Retina (tissue), 1 donor: ENCODE results near the gene ADD2.
A peak's percentile ranks its signal among the peaks of the same experiment; 100 is the strongest.

Source experiments
- DNase-seq: peaks from one replicate; pipeline ENCODE4 v3.0.0-alpha.2; 2016

Gene ADD2

DNA sequence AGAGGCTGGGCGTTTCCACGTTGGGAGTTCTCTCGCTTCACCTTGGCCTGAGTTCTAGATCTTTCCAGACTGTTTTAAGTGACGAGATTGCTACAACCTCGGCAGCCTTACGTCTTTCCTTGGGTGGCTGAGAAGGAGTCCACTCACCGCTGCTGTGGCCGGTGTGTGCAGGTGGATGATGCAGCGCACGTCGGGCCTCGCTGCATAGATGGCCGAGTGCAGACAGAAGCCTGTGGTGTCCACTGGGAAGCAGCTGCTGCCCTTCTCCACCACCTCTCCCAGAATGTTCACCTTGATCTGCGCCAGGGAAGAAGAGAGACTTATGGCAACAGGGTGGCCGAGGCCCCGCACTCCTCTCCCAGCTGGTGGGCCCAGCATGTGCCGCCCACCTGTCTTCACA, 75.7 kb downstream of the ADD2 start:
- DNase-seq, result no peak

DNA sequence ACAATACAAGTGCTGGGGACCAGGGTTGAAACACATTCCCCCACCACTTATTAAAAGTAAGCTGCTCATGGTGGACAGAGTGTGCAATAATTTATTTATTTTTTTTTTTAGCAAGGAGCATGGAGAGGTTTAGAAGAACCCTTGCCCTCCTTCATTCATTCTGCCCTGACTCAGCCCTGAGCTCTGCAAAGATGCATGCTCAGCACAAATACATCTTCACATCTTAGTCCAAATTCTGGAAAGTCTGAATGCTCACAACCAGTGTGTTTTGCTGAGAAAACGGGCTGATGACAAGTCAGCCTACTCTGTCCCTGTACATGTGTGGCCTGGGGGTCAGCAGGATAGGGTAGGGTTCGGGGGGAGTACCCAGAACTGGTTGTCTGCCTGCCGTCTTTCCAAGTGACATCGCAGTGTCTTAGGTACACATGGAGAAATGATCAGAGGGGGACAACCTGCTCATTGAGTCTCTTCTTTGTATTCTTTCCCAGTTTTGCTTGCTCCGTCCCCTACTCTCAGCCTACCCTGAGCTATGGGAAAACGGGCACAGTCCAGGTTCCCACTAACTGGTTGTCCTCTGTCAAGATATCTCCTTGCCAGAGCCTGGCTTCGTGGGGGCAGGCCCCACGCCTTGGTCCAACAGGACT, 76.4 kb downstream of the ADD2 start:
- no peak for DNase-seq

DNA sequence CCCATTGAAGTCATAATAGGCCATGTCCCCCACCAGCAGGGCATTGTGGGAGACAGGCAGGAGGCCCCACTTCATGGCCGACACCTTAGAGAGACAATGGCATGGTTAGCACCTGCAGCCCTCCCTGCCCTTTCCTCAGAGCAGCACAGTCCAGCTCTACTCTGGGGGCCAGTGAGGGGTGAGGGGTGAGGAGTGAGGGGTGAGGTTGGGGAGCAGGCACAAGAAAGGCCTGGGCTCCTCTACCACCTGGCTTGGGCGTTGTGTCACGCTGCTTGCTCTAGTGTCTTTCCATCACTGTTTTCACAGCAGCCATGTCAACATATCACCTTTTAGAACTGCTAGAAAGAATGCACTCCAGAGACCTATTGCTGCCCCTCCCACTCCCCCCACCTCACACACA, 77.2 kb downstream of the ADD2 start:
- no peak for DNase-seq

DNA sequence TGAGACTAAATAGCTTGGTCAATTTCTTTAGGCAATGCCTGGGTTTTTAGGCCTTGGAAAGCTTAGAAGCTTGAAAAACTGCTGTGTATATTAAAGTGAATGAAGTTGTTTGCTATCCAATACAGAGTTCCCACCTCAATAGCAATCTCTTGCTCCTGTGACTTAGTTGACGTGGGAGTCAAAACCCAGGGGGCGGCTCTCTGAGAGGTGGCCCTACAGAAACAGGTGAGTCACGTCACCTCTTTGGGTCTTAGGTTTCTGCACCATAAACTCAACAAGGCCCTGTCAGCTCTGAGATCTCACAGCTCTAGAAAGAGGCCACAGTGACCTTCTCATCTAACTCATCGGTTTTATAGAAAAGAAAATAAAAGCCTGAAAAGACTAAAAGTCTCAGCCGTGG, 79.6 kb downstream of the ADD2 start:
- DNase-seq, result no peak

DNA sequence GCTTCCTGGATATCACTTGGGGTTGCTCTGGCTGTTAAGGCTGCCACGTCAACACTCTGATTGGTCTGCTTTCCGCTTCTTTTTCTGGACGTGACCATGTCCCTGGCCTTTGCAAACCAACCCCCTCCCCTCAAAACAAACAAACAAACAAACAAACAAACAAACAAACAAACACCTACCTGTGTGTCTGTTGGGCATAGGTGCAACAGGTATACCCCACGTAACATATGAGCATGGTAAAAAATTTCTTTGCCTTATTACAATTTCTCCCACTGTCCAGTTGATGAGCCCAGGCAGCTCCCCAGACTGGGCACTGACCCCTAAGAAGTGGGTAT, 80.6 kb downstream of the ADD2 start:
- no peak for DNase-seq

DNA sequence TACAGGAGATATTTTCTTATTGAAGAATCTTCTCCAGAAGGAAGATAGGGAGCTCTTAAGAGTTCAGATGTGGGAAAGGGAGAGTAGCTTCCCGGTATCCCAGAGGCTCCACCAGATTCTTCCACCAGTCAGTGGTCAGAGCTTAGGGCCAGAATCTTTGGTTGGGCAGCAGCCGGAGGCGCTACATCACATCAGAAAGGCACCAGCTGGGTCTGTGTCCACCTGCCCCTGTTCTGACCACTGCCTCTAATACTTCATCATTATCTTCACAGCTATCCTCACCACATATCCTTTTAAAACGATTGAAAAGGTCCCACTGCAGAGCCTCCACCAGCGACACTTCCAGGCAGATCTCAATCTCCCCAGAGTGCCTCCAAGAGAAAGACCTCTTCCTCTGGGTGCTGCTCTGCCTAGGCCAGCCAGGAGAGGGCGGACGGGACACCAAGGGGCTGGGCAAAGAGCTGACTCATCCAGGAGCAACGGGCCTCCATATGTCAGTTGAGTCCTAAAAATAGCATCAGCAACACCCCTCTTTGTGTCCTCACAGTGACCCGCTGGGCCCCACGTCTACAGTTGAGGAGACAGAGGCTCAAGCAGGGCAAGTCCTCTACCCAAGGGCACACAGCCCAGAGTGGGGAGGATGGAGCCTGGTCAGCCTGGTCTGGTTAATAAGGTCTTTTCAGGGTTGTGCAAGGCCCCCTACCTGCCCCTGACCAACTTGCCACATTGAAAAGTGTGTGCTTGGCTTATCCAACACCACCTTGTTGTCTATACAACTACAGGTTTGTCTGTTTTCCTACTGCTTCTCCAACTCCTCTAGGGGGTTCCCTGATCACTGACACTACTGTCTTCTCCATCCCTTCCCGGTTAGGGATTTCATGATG, 81.2 kb downstream of the ADD2 start:
- peak; percentile 66 for DNase-seq

DNA sequence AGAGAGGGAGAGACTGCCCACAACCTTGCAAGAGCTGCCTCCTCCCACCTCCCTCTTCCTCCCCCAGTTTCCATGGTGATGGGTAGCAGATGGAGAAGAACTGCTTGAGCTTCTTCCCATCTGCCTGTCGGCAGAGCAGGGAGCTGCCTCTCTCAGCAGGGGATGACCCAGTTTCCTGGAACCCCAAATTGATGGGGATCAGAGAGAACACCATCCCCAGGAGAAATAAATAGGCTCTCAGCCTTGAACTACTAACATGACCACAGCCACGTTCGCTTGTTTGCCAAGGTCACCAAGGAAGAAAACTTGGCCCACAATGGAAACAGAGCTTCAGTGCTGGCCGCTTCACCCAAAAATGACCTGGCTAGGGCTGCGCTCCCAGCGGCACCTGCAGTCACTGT, 82.2 kb downstream of the ADD2 start:
- peak; percentile 66 for DNase-seq

DNA sequence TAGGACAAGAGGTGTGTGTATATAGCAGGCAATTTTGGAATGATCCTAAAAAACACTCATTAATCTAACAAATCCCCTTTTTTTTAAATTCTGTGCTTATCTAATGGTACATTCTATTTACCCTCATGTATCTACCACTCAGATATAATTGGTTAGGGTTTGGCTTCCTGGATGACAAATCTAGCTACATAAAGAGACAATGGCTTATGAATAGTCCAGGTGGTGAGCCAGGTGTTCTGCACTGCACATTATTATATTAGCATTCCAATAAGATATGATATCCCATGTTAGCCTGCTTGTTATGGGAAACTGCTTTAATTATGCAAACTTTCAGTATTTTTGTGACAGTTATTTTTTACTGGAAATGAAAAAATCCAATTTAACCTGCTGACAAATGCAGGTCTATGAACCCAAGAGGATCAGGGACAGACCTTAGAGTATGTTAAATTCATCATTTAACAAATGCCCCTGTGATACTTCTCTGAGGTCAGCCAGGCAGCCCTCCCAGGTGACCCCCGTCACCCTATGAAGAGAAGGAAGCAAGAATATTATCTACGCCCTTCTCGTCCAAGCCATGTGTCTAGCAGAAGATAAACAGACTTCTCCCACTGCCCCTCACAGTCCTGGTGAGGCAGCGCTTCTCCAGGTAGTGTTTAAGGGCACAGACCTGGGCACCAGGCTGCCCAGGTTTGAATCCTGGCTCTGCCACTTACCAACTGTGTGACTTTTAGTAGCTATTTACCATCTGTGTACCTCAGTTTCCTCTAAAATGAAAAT, 83.0 kb downstream of the ADD2 start:
- no peak for DNase-seq

DNA sequence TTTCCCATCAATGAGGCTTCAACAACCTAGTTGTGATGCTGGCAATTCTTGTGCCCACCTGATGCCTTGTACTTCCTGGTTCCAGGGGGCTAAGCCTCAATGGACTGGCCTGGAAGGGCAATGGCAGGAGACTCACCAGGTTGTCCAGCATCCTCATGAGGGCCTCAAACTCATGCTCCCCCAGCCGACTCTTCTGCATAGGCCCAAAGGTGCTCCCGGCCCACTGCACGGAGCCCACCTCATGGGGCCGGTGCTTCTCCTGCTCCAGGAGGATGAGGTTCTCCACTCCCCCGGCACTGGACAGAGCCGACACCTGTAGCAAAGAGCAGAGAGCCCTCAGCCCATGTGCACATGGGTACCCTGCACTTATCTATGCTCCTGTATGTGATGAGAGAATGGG, 84.5 kb downstream of the ADD2 start:
- DNase-seq, result no peak

DNA sequence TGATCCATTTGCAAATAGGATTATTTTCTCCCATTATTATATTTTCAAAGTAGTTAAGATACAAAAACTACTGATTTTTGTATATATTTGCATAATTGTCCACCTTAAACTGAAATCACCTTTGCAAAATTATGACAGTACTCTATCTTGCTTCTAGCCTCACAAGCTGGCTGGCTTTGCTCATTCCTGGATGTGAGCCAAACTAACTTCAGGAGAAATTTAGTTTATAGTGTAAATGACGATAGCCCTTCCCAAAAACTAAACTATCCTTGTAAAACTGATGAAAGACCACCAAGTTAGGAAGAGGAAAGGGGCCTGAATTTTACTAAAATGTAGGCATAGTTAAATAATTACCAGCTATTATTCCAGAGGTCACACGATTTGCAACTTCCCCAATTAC, 87.3 kb downstream of the ADD2 start:
- no peak for DNase-seq

DNA sequence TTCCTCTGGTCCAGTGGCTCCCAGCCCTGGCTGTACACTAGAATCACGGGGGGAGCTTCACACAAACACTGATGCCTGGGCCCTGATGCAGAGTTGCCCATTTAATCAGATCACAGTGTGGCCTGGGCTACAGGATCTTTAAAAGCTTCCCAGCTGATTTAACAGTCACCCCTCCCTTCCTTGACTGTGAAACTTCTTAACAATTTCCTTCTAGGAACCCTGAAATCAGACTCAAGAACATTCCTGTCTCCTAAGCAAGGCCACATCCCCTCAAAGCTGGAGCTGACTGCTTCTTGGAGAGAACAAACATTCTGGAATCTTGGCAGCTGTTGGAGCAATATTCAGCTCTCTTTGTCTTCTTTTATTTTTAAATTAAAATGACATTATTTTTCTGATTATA, 88.7 kb downstream of the ADD2 start:
- no peak for DNase-seq

DNA sequence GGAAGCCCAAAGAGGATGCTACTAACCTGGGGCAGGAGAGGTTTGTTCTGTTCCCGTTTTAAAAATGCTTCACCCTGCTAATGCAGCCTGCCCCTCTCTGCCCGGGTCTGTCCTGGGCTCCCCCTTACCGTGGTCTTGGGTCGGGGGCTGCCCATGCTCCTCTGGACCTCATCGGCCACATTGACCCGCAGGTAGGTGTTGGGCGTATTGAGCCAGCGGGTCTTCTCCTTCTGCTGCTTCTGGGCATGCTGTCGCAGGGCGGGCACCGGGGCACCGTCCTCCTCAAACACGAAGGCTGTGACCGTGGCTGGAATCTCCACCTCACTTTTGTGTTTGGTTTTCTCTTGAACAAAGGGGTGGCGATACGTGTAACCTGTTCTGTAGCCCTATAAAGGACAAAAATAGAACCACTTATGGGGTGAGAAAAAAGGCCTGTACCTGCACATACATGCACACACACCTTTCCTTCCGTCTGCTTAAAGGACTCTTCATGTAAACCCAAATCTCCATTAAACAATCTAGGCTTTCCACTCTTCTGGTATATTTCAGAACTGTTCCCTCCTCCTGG, 89.3 kb downstream of the ADD2 start:
- DNase-seq, result no peak

DNA sequence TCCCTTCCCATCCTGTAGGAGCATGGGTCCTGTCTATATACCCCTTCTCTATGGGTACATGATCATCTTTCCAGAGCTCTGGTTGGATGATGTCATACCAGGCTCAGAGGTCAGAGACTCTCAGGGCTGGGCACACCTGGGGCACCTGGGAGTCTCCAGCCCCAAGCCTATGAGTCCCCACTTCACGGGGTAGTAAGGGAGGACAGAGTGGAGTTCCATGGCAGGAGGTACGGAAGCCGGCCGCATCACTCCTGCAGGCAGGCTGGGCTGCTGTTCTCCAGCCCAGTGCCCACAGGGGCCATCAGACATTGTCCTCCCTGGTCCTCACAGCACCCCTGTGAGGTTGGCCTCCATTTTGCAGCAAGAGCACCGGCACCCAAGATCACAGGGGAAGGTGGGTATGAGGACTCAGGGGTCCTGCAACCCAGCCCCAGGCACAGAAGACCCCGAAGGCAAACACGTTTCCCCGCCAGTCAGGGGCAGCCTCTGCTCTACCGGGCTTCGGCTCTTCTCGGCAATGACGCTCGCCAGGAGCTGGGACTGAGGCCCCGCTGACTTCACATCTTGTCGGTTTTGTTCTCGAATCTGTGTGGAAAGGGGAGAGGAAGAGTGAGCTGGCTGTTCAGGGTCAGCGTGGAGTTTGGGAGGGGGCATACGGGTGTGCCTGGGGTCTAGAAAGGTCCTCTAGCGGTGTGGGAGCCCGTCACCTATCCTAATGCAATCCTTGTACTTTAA, 91.5 kb downstream of the ADD2 start:
- DNase-seq, result no peak

DNA sequence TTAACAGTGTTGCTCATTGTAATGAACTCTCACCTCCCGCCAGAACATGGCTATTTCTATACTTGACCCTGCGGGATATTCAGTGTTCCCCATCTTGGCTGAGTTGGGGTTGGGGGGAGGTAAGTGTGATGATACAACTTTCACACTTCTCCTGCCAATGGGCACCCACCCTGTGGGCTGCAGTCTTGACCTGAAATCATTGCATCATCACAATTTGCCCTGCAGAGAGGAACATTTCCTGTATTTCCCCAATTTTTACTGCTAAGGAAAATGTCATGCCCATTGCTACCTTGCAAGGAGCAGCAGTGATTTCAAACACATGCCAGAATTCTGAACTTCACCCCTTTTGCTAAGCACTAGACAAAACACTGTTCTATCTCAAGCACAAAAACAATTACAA, 92.1 kb downstream of the ADD2 start:
- DNase-seq, result no peak

DNA sequence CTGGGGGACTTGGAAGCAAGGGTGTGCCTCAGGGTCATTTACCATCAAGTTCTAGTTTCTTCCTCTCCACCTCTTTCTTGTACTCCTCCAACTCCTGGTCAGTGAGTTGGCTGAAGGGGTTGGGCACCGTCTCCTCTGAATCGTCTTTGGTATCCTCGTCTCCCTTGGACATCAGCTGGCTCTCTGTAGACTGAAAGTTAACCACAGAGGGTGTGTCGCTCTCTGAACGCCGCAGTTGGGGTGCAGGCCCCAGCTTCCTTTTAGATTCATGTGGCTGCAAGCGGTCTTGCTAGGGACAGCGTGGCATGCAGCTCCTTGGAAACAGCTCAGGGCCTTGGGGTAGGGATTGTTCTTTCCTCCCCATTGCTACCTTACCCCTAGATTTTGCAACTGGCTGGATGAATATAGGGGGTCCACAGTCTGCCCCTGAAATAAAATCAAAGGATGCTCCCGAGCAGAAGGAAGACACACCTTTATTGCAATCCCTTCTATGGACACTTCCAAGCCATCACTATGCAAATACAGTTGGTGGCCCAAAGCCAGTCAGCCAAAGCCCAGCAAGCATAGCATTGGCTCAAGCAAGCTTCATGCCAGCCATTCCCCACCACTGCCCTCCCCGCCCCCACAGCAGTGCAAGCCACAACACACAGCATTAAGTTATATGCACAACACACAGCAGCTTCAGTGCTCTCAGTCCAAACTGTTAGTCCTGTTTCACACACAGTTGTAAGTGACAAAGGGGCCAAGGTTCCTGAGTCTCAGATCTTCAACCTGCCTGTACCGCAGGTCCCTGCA, 93.2 kb downstream of the ADD2 start:
- no peak for DNase-seq

DNA sequence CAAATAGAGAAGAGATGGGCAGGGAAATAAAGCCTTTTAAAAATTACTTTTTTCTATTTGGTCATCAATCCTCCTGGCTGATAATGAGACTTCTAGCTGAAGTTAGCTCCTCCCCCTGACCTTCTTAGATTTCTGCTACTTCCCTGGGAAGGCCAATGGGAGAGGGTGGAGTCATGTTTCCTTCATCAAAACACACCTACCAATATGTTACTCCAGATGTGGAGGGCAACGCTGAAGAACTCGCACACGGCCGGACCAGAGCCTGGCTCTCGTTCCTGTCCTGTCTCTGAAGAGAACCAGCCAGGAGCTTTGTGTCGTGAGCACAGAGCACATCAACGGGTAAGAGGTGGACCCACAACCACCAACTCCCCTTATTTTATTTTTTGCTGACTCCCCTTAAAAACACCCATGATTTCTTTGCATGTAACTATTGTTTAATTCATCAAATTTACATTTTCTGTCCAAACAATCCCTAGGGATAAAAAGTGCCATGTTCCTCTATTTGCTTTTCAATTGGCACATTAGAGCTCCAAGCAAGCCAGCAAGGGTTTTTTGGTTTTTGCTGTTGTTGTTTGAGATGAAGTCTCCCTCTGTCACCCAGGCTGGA, 94.9 kb downstream of the ADD2 start:
- no peak for DNase-seq

DNA sequence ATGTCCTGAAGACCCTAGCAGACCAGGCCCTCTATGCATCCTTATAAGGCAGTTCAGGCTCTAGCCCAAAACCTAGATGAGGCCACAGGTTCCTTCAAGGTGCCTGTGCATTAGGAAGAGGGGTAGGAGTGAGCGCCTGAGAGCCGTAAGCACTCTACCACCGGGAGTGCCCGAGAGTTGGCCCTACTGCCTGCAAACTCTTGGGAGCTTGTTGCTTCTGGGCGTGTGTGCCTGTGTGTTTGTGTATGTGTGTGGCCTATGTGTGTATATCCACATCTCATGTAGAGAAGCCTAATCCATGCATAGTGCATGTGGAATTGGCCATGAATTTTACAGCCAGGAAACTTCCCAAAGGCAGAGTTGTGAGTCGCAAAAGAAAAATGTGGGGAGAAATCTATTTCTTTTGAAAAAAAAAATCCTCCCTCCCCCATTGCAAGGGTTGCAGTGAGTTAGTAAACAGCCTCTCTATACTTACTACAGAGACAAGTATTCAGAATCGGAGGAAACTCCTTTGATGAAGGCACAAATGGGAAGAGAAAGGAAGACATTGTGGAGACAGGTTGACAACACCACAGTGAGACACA, 96.8 kb downstream of the ADD2 start:
- no peak for DNase-seq

DNA sequence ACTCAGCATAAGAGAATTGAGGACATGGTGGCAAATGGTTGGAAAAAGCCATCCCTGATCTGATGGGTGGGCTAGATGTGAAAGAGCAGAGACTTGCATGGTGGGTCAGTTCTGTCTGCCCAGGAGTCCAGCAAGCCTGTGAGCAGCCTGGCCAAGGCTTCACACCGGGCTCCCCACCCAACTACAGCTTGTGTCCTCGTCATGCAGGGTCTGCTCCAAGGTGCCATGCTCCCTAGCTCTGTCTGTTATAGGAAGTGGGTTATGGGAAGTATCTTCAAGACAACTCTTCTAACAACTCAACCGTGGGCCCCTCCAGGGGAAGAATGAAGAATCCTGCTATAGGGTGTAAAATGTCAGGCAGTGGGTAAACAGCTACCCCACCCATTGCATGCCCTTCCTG, 97.4 kb downstream of the ADD2 start:
- DNase-seq, result no peak

DNA sequence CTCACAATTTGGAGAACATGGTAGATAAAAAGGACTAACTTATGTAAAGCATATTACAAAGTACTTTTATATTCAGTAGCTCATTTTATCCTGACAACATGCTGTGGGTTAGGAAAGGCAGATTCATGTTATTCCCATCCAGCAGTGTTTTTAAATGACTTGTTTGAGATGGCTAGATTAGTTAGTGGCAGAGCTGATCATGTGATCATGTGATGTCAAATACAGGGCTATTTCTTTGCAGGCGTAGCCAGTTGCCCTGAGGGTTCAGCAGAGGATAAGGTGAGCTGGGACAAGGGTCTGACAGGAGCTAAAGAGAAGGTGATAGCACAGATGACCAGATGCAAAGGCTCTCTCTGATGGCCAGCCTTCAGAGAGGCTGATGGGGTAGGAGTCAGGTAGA, 97.8 kb downstream of the ADD2 start:
- DNase-seq, result no peak

DNA sequence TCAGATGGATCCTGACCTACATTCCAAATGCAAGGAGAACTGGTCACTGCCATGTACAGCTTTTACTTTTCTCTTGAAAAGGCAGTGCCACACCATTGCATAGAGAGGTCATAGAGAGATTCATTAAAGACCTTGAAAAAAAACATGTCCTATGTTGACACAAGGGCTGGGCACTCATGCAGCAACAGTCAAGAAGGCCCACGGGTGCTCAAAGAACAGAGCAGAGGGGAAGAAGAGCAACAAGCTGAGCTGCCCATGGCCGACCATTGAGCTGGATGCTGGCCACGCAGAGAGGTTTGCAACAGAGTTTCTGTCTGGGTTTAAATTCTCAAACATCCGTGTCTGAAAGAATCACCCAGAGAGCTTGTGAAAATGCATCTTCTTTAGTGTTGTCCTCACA, 99.1 kb downstream of the ADD2 start:
- DNase-seq, result no peak

DNA sequence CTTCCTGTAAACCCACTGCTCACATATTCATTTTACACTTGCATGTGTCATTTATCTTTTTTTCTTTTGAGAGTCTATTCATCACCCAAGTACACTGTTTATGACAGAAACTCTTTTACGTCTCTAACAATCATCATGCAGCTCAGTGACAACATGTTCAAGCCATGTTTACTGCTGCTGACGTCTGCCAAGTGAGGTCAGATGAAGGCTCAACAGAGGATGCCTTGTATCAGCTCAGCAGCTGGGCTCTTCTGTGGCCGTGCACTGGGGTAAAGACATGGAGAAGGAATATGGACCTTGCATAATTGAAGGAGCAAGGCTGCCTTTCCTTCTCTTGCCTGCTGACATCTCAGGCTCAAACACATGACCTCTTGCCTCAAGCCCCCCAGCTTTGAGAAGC, 99.6 kb downstream of the ADD2 start:
- no peak for DNase-seq
